ENCODE data around the gene ZNF496. TPM values are rescaled to one million over a fixed set of nuclear protein-coding genes. Genes with fewer than 3 reads are reported as not detected.

ZNF496 gene
- total and polyA plus RNA-seq, 2 of the 13 experiments (the other 11 are each of a cell fraction or from before 2014, with no cell fraction given): 14.8 to 18.6 TPM

DNA sequence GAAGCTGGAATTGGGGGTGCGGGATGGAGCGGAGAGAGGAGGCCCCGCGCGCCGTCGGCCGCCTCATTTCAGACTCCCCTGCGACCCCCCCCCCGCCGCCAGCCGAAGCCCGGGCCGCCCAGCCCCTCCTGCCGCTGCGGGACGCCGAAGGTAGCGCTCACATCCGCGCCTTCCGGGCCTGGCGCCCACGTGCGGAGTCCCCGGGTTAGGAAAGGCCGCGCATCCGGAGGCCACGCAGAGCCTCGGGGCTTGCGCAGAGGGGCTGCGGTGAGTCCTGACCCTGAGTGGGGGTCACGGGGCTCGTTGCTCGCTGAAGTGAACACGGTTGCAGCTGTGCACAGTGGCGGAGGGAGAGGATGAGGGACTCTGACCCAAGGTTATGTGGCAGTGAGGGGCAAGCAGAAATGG, 552 bp upstream of the ZNF496 start:
- no peaks in the 10 kb centered on the region; a peak in 1 of 5 replicates for H3K27me3 ChIP-seq (ENCODE audit: control insufficient read depth in 1 of 2, insufficient read depth in 2 of 2, low read length in 2 of 2)
- CTCF ChIA-PET (ENCODE audit: low intra/inter-chr PET ratio, low total read pairs): no interaction called here
- H2AFZ ChIP-seq (ENCODE audit: low read length): no peak overlapping the region
- H3K79me2 ChIP-seq (ENCODE audit: insufficient read depth, low read length): peaks cover 14% of the 10 kb centered on the region
- no TSS peak for BruUV-seq (replicated peaks)
- peaks cover 38% of the 10 kb centered on the region for H3K4me1 ChIP-seq (ENCODE audit: insufficient read depth, low read length)
- POLR2A ChIA-PET: no interaction called here
- ATAC-seq (peak; percentile 39), DNase-seq (ENCODE audit: low spot score) (no peak), FAIRE-seq (no peak)
- intact Hi-C loops (cut with micrococcal nuclease; ENCODE audit: unreplicated experiment): loop anchor here (5.0 kb wide), 1 partner anchor 220 kb away; no protein-coding TSS in a partner anchor
- H4K20me1 ChIP-seq (ENCODE audit: insufficient read depth, low read length): no peaks in the 10 kb centered on the region
- peak overlapping the region; percentile 91 for H3K4me2 ChIP-seq (ENCODE audit: low read depth, low read length)
- H3K27ac ChIP-seq (ENCODE audit: extremely low read length, insufficient read depth, low read length): peak overlapping the region; percentile 65
- WGBS (ENCODE audit: low lambda C conversion rate): 41% methylated on average over 11 of the region's 38 CpGs
- H3K9ac ChIP-seq (ENCODE audit: insufficient read depth, low read depth, low read length): peak overlapping the region; percentile 89
- H3K4me3 ChIP-seq (replicated peaks in 1 of 3; ENCODE audit: insufficient read depth in 1 of 3, low read depth in 2 of 3, low read length in 3 of 3): peak overlapping the region; percentile 92 to 97 (median 94); a peak in 5 of 6 replicates
- peaks cover 10 to 21% of the 10 kb centered on the region in 2 experiments for H3K36me3 ChIP-seq (replicated peaks in 1 of 2; ENCODE audit: control insufficient read depth in 1 of 2, insufficient read depth in 2 of 2, low read length in 2 of 2)
- H3K9me3 ChIP-seq (ENCODE audit: low read length): no peaks in the 10 kb centered on the region
- in situ Hi-C loops (cut with HindIII; ENCODE audit: extremely low pct_ligation_motif_present, low pct_unique_long_range_greater_than_20kb): no loop called here
- no peak for TF ChIP-seq SIX1 (CRISPR knock-in tag; IDR thresholded peaks at IDR 0.05; ENCODE audit: borderline replicate concordance)
- TF ChIP-seq ZFP91 (CRISPR knock-in tag; IDR thresholded peaks at IDR 0.05; ENCODE audit: borderline replicate concordance): no peak
- TF ChIP-seq HDAC2 (CRISPR knock-in tag; IDR thresholded peaks at IDR 0.05): peak; percentile 14; the same call in 1 of the 2 replicates
- no peak for TF ChIP-seq ZNF761 (CRISPR knock-in tag; conservative IDR thresholded peaks at IDR 0.05)
- no peak for TF ChIP-seq SOX6 (IDR thresholded peaks at IDR 0.05)
- no peak for TF ChIP-seq SOX6 (CRISPR knock-in tag; IDR thresholded peaks at IDR 0.05)
- TF ChIP-seq MTF1 (CRISPR knock-in tag; IDR thresholded peaks at IDR 0.05): no peak; the same call in 1 of the 2 replicates
- TF ChIP-seq, protein P1, sequence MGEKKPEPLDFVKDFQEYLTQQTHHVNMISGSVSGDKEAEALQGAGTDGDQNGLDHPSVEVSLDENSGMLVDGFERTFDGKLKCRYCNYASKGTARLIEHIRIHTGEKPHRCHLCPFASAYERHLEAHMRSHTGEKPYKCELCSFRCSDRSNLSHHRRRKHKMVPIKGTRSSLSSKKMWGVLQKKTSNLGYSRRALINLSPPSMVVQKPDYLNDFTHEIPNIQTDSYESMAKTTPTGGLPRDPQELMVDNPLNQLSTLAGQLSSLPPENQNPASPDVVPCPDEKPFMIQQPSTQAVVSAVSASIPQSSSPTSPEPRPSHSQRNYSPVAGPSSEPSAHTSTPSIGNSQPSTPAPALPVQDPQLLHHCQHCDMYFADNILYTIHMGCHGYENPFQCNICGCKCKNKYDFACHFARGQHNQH (CRISPR knock-in tag; IDR thresholded peaks at IDR 0.05): no peak
- TF ChIP-seq ZNF782 (CRISPR knock-in tag; IDR thresholded peaks at IDR 0.05; ENCODE audit: borderline replicate concordance): peak; percentile 79; the same call in 1 of the 2 replicates
- no peak for TF ChIP-seq HBP1 (CRISPR knock-in tag; IDR thresholded peaks at IDR 0.05; ENCODE audit: low read depth)
- peak; percentile 79; the same call in 1 of the 2 replicates for TF ChIP-seq ZNF451 (CRISPR knock-in tag; IDR thresholded peaks at IDR 0.05)
- no peak for TF ChIP-seq ZNF383 (CRISPR knock-in tag; IDR thresholded peaks at IDR 0.05; ENCODE audit: borderline replicate concordance)
- TF ChIP-seq ZSCAN30 (CRISPR knock-in tag; IDR thresholded peaks at IDR 0.05): no peak
- no peak for TF ChIP-seq TBP (CRISPR knock-in tag; IDR thresholded peaks at IDR 0.05)
- TF ChIP-seq ZSCAN21 (CRISPR knock-in tag; IDR thresholded peaks at IDR 0.05; ENCODE audit: borderline replicate concordance): no peak
- no peak for TF ChIP-seq NR2F1 (CRISPR knock-in tag; IDR thresholded peaks at IDR 0.05)
- TF ChIP-seq, protein P2, sequence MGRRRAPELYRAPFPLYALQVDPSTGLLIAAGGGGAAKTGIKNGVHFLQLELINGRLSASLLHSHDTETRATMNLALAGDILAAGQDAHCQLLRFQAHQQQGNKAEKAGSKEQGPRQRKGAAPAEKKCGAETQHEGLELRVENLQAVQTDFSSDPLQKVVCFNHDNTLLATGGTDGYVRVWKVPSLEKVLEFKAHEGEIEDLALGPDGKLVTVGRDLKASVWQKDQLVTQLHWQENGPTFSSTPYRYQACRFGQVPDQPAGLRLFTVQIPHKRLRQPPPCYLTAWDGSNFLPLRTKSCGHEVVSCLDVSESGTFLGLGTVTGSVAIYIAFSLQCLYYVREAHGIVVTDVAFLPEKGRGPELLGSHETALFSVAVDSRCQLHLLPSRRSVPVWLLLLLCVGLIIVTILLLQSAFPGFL (CRISPR knock-in tag; IDR thresholded peaks at IDR 0.05): 0 out of 2 replicates have a peak, but pooled peaks have one; percentile 24
